Measurements from ENCODE around the gene ATE1. TPM values are rescaled to one million over a fixed set of nuclear protein-coding genes. Genes with fewer than 3 reads are reported as not detected.

ATE1 gene
- total and polyA plus RNA-seq, 10 of the 15 experiments (the other 5 are each of a cell fraction or from before 2014, with no cell fraction given), result 4.3 to 22.7 (median 15.9) TPM

- Histone ChIP-seq H3K79me2 (ENCODE audit: control insufficient read depth, insufficient read depth, low read length) (peaks cover 21% of the 10 kb centered on the region), H3K4me1 (ENCODE audit: control insufficient read depth, insufficient read depth, low read length) (no peaks in the 10 kb centered on the region), H3K4me2 (ENCODE audit: control insufficient read depth, insufficient read depth) (no peak overlapping the region), H3K27ac (ENCODE audit: control insufficient read depth, insufficient read depth) (no peak overlapping the region), H3K9ac (ENCODE audit: control insufficient read depth, insufficient read depth, low read length) (no peak overlapping the region), H4K20me1 (ENCODE audit: control insufficient read depth, insufficient read depth) (no peaks in the 10 kb centered on the region), H3K4me3 (no peak overlapping the region), H2AFZ (ENCODE audit: control insufficient read depth, low read depth, low read length) (no peak overlapping the region), H3K36me3 (ENCODE audit: control insufficient read depth in 2 of 2, insufficient read depth in 2 of 2, low read length in 1 of 2) (peaks cover 0 to 3% of the 10 kb centered on the region in 2 experiments; a peak in 2 of 4 replicates), H3K9me3 (replicated peaks; ENCODE audit: control insufficient read depth, insufficient read depth, low read length) (peaks cover 5% of the 10 kb centered on the region; the same call in 2 of the 3 replicates), H3K27me3 (replicated peaks in 1 of 2; ENCODE audit: control insufficient read depth in 2 of 2, insufficient read depth in 2 of 2, low read length in 1 of 2) (no peaks in the 10 kb centered on the region)
- RAD21 ChIA-PET (ENCODE audit: unreplicated experiment), result no interaction called here
- POLR2A ChIA-PET, result no interaction called here
- 98% methylated on average over 6 of the region's 6 CpGs for WGBS (ENCODE audit: insufficient coverage, insufficient replicate concordance, low lambda C conversion rate, missing lambda C conversion rate)
- no peak for FAIRE-seq
- TF ChIP-seq, protein P1, sequence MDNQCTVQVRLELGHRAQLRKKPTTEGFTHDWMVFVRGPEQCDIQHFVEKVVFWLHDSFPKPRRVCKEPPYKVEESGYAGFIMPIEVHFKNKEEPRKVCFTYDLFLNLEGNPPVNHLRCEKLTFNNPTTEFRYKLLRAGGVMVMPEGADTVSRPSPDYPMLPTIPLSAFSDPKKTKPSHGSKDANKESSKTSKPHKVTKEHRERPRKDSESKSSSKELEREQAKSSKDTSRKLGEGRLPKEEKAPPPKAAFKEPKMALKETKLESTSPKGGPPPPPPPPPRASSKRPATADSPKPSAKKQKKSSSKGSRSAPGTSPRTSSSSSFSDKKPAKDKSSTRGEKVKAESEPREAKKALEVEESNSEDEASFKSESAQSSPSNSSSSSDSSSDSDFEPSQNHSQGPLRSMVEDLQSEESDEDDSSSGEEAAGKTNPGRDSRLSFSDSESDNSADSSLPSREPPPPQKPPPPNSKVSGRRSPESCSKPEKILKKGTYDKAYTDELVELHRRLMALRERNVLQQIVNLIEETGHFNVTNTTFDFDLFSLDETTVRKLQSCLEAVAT (IDR thresholded peaks at IDR 0.05), result no peak
- TF ChIP-seq, protein P2, sequence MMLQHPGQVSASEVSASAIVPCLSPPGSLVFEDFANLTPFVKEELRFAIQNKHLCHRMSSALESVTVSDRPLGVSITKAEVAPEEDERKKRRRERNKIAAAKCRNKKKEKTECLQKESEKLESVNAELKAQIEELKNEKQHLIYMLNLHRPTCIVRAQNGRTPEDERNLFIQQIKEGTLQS (IDR thresholded peaks at IDR 0.05; ENCODE audit: borderline replicate concordance, extremely low read depth, low read depth, low read length), result no peak
- TF ChIP-seq TARDBP (IDR thresholded peaks at IDR 0.05; ENCODE audit: borderline replicate concordance) (no peak), EGR1 (IDR thresholded peaks at IDR 0.05; ENCODE audit: borderline replicate concordance in 1 of 2, low read depth in 2 of 2, low read length in 2 of 2) (no peak), ELK1 (IDR thresholded peaks at IDR 0.05; ENCODE audit: low read depth, low read length) (no peak), ZNF274 (IDR thresholded peaks at IDR 0.05; ENCODE audit: insufficient read depth, insufficient read length) (no peak), RFX5 (IDR thresholded peaks at IDR 0.05; ENCODE audit: low read depth, low read length) (no peak), RBBP5 (conservative IDR thresholded peaks at IDR 0.05) (no peak), CBX3 (IDR thresholded peaks at IDR 0.05; ENCODE audit: borderline replicate concordance, low read depth) (no peak), SIN3A (IDR thresholded peaks at IDR 0.05; ENCODE audit: low read depth, low read length) (no peak), CBX5 (IDR thresholded peaks at IDR 0.05; ENCODE audit: low read depth) (no peak)
- SMC1A ChIA-PET (ENCODE audit: uncharacterized antibody, unreplicated experiment), result no interaction called here
- DNase-seq (ENCODE audit: low read depth, low spot score), result no peak
- CTCF ChIA-PET, result no interaction called here
- no peak for ATAC-seq
- intact Hi-C loops (cut with micrococcal nuclease; ENCODE audit: unreplicated experiment), result no loop called here
- BruUV-seq (replicated peaks), result no TSS peak
- in situ Hi-C loops (cut with MboI), result no loop called here
Observed at GRCh38 chr10:121976607-121977006, 48.8 kb upstream of the ATE1 start.

Data from GM12878 (cell line).